ENCODE results near the gene SCYL2.
"Not testable (repeated sequence)": the region's sequence is repeated elsewhere in the genome, so short reads cannot be mapped to it uniquely, and the experiment has no call there.

SCYL2 gene, protein sequence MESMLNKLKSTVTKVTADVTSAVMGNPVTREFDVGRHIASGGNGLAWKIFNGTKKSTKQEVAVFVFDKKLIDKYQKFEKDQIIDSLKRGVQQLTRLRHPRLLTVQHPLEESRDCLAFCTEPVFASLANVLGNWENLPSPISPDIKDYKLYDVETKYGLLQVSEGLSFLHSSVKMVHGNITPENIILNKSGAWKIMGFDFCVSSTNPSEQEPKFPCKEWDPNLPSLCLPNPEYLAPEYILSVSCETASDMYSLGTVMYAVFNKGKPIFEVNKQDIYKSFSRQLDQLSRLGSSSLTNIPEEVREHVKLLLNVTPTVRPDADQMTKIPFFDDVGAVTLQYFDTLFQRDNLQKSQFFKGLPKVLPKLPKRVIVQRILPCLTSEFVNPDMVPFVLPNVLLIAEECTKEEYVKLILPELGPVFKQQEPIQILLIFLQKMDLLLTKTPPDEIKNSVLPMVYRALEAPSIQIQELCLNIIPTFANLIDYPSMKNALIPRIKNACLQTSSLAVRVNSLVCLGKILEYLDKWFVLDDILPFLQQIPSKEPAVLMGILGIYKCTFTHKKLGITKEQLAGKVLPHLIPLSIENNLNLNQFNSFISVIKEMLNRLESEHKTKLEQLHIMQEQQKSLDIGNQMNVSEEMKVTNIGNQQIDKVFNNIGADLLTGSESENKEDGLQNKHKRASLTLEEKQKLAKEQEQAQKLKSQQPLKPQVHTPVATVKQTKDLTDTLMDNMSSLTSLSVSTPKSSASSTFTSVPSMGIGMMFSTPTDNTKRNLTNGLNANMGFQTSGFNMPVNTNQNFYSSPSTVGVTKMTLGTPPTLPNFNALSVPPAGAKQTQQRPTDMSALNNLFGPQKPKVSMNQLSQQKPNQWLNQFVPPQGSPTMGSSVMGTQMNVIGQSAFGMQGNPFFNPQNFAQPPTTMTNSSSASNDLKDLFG

DNA sequence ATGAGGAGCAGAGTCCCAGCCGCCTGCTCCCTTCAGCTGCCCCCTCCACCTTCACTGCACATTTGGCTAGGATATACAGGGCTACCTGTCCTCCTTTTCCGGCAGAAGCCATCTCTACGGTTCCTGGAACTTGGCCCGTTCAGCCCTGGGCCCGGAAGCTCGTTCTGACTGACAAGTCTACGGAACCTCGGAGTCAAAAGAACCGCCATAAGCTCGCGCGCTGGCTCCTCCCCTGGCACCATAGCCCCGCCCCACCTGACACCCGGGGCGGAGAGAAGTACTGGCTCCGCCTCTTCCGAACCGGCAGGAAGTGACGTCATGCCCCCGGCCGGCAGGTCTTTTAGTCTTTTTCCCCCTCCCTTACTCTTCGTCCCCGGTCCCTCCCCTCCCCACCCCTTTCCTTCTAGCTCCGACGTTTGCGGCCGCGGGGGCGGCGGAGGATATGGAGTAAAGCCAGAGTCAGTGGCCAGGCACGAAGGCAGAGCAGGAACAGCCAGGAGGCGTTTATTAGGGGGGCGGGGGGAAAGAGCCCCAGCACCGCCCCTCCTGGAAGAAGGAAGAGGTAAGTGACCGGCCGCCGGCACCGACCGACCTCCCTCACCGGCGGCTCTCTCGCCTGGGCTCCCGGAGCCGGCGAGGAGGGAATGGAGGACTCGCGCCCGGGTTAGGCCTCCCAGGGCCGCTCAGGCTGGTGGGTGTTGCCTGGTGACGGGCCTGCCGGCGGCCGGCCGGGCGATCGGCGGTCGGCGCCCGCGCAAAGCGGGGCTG, at the start of gene SCYL2, which contains the start of gene DEPDC4:
Gene SCYL2 (plus strand): TSS at position 343 of the 768 bp plus-strand sequence. CDS start 15,794 bp downstream, outside the sequence.
Gene DEPDC4 (minus strand): TSS at position 245 of the 768 bp plus-strand sequence. CDS start 3 bp downstream, at position 242.
- peak; percentile 83 to 87 for DNase-seq (ENCODE audit: low read depth in 2 of 2)

DNA sequence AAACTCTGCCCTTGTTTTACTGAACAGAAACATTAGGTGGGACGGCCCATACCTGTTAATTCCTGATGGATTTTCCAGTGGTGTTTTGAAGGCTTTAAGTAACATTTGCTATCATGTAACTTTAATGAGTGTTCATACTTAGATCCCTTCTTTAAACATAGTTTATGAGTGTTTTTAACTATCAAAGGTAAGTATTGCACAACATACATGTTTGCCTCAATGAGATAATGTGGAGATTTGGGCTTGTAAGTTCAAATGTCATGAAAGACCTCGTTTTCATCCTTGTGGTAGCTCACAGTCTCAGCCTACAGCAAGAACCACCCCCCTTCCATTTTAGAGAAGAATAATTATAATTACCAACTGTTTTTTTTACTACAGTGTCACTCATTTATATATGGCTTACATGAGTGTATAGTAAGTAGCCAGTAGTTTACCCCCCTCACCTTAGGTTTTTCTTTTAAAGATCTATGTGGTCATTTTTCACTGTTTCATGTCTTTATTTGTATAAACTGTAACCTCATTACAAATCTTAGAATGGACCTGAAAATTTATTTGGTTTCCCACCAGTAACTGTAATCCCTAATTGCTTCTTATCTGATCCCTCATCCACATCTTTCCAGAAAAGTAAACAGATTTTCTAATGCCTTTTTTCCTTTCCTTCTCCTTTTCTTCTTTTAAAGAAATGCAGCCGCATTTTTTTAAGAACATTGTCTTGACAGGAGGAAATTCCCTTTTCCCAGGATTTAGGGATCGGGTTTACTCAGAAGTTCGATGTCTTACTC, 47.5 kb upstream of the SCYL2 start:
- DNase-seq (ENCODE audit: low read depth in 2 of 2), result no peak

DNA sequence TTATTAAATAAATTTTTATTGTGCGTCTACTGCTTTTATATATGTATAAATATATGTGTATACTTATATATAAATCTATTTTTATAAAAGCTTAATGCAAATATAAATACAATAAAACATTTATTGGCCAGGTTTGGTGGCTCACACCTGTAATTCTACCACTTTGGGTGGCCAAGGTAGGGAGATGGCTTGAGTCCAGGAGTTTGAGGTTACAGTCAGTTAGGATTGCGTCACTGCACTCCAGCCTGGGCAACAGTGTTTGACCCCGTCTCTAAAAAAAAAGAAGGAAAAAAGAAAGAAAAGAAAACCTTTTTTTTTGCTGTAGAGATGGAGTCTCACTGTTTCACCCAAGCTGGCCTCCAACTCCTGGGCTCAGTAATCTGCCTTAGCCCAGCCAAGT, 45.5 kb upstream of the SCYL2 start:
- no peak for DNase-seq (ENCODE audit: low read depth in 2 of 2)

DNA sequence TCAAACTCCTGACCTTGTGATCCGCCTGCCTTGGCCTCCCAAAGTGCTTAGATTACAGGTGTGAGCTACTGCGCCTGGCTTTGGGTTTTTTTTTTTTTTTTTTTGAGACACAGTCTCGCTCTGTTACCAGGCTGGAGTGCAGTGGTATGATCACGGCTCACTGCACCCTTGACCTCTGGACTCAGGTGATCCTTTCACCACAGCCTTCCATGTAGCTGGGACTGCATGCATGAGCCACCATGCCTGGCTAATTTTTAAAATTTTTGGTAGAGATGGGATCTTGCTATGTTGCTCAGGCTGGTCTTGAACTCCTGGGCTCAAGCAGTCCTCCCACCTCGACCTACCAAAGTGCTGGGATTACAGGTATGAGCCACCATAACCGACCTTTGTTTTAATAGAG, 44.8 kb upstream of the SCYL2 start:
- not testable (repeated sequence) for DNase-seq (ENCODE audit: low read depth in 2 of 2)

DNA sequence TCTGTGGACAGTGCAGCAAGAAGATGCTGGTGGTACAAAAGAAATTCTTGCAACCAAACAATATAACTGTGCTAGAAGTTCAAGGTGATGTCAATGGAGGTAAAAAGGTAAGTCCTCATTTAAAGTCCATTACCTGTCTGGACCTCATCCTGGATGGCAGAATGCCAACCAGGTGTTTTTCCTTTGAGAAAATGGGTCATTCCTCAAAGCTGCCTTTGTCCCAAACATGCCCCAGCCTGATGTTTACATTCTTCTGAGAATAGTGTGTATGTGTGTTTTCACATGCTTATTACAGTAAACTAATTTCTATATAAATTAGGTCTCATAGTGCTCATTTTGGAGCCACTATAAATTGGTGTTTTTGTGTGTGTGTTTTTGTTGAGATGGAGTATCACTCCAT, 41.5 kb upstream of the SCYL2 start:
- no peak for DNase-seq (ENCODE audit: low read depth in 2 of 2)

DNA sequence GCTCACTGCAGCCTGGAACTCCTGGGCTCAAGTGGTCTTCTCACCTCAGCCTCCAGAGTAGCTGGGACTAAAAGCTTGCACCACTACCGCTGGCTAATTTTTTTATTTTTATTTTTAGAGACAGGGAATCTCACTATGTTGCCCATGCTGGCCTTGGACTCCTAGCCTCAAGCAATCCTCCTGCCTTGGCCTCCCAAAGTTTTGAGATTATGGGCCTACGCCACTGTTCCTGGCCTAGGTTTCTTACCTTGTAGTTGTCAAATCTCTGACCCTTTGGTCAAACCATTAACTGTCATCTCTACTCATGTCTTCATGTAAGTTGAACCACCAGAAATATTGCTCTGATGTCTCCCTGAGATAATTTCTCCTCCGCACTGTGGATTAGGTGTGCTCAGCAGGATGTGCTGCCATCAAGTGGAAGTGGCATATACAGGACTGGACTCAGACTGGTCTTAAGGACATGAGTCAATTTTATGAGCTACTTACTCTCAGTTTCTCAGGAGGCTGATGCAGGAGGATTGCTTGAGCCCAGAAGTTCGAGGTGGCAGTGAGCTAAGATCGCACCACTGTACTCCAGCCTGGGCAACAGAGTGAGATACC, 37.8 kb upstream of the SCYL2 start:
- no peak for DNase-seq (ENCODE audit: low read depth in 2 of 2)

DNA sequence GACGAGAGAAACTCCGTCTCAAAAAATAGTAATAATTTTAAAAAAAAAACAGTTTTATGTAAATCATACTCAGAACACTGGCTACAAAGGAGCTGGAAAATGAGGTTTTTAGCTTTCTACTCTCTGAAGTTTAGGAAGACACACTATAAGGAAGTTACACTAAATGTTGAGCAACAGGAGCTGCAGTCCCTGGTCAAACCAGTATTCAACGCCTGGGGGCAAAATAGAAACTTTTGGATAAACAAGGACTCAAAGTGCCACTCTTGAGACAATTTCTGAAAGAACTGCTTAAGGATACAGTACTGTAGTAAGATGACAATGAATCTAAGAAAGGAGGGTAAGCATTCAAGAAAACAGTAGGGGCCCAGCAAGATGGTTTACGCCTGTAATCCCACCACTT, 37.1 kb upstream of the SCYL2 start:
- no peak for DNase-seq (ENCODE audit: low read depth in 2 of 2)

DNA sequence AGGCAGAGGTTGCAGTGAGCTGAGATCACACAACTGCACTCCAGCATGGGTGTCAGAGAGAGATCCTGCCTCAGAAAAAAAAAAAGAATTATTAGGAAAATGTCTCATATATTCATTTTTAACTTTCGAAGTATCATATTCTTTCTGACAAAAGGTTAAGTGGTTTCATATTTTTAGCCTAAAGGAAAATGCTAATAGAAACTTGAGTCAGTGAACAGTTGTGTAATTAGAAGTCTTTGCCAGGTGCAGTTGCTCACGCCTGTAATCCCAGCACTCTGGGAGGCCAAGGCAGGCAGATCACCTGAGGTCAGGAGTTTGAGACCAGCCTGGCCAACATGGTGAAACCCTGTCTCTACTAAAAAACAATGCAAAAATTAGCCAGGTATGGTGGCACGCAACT, 35.1 kb upstream of the SCYL2 start:
- not testable (repeated sequence) for DNase-seq (ENCODE audit: low read depth in 2 of 2)

DNA sequence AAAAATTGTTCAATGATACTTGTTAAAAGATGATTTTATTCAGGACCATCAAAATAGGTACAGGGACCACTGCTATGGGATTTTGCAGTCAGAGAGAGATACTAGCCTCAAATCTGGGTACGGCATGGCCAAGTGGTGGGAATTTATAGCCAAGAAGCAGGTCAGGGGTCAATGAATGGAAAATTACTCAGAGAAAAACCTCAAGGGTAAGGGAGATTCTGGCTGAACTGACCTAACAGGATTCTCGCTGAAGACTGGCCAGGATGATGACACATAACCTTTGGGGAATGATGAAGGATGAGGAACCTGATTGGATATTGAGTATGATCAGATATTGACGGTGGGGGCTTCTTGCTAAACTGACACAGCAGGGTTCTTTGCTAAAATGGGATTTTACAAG, 32.8 kb upstream of the SCYL2 start:
- DNase-seq (ENCODE audit: low read depth in 2 of 2), result no peak

DNA sequence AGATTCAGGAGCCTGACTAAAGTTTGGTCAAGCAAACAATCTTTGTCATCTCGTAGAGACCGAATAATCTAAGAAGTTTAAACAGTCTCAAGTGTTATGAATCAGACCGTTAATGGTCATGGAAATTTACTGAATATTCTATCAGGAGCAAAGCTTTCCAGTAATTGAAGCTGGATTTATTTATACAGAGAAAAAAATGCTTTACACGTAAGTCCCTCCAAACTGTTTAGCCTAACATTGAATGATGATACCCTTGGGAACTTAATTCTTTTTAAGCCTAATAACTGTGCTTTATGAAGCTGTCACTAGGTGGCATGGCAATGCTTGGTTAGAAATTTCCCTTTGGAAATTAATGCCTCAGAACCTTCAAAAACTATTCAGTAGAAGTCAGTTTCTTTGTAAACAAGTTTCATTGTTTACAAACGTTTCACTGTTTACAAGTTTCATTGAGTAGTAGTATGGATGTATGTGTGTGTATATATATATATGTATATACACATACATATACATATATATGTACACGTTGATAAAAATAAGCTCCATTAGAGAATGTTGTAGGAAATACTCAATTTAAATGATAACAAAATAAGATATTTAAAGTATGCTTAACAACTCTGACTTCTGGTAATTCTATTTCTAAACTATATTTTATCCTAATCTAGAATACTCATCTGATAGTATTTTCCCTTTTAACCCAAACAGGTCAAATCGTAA, 32.2 kb upstream of the SCYL2 start:
- DNase-seq (ENCODE audit: low read depth in 2 of 2), result no peak

DNA sequence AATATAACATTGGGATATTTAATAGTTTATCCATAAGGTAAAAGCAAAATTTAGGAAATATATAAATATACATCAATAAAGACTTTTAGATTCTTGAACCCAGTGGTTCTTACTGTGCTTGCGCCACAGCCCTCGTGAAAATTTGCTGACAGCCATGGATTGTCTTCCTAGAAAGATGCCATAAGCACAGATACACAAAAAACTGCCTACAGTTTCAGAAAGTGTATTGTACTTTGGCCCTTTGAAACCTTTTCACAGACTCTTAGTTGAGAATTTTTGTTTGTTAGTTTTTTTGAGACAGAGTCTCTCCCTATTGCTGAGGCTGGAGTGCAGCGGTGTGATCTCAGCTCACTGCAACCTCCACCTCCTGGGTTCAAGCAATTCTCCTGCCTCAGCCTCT, 28.2 kb upstream of the SCYL2 start:
- DNase-seq (ENCODE audit: low read depth in 2 of 2), result no peak

DNA sequence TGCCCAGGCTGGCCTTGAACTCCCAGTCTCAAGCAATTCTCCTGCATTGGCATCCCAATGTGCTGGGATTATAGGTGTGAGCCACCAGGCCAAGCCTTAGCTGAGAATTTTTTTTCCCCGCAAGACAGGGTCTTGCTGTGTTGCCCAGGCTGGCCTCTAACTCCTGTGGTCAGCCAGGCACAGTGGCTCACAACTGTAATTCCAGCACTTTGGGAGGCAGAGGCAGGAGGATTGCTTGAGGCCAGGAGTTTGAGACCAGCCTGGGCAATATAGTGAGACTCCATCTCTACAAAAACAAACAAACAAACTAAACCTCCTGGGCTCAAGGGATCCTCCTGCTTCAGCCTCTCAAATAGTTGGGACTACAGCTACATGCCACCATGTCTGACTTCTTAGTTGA, 27.4 kb upstream of the SCYL2 start:
- no peak for DNase-seq (ENCODE audit: low read depth in 2 of 2)

DNA sequence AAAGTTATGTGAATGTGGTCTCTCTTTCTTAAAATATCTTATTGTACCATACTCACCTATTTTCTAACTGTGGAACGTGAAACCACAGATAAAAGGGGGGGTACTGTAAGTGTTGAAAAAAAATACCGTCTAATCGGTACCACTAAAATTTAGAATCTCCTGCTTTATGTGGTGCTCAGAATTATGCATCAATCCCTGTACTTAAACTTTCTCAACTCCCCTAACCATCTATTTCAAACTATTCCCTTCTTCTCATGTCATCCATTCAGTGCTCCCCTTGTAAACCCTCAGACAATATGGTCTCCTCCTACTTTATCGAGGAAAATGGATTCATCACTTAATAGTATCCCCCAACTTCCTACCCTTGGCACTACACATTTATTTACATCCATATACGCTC, 23.8 kb upstream of the SCYL2 start:
- DNase-seq (ENCODE audit: low read depth in 2 of 2), result no peak

DNA sequence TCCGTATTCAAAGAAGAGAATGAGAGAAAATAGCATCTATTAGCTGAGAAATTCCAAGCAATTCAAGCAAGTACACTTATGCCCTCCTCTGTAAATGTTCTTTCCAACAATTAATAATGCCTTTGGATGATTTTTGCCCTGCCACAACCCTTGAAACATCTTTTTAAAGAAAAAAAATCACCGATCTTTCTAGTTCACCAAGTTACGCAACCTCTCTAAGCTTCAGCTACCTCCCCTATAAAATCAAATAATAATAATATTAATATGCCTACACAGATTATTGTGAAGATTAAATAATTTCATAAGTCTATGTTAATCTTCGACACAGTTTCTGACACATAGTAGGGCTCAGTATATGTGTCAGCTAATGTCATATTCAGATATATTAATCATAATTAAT, 19.2 kb upstream of the SCYL2 start:
- DNase-seq (ENCODE audit: low read depth in 2 of 2), result no peak

DNA sequence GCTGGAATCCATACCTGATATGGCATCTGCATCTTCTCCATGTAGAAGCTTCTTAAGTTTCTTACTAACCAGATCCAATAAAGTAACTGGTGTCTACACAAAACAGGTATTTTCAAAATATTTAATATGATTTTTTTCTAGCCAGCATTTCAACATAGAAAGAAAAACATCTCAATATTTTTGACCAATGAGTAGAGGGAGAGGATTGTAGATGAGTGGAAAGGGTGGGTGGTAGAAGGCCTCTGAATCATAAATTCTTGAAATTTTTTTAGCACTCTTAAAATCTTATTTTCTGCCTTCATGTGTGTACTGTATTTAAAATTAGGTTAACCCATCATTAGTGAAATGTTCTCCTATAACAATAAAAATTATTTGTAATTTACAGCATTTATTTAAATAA, 18.1 kb upstream of the SCYL2 start:
- DNase-seq (ENCODE audit: low read depth in 2 of 2), result no peak

DNA sequence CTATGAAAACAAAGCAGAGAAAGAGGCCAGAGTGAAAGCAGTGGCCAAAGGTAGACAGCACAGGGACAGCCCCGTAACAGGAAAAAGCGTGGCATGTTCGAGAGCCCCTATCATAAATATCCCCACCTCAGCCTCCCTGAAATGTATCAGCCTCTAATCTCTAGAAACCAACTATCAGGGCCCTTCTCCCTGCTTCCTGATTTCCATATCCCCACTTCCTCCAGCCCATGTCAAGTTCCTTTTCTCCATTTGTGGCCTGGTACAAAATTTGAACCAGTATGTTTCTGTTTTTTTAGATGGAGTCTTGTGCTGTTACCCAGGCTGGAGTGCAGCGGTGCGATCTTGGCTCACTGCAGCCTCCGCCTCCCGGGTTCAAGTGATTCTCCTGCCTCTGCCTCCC, 17.0 kb upstream of the SCYL2 start:
- no peak for DNase-seq (ENCODE audit: low read depth in 2 of 2)

DNA sequence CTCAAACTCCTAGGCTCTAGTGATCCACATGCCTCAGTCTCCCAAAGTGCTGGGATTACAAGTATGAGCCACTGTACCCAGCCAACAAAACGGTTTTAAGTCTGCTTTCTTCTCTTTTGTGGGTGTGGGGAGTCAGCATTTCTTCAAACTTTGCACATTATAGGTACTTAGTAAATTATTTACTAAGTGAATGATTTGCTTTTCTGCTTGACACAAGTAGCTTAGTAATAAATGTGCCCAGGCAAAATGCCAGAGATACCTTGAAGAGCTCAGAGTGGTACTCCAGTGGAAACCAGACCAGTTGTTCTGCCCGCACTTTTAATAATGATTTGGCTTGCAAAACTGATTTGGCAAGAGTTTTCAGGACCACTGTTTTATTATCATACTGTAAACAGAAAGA, 15.1 kb upstream of the SCYL2 start:
- DNase-seq (ENCODE audit: low read depth in 2 of 2), result no peak

DNA sequence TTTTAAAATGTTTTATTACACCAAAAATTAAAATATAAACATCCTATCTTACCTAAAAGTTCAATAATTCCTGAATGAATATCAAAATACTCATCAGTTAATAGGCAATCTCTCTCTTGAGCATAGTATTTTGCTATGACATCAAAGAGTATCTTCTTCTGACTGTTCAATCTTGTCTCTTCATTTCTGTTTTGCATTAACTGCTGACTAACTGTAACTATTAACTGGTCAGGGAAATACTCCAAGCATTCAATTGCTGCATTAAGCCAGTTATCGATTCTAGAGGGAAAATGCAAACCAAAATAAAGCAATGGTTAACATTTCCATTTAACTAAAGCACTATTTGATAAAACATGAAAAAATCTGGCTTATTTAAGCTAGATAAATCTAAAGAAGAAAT, 13.5 kb upstream of the SCYL2 start:
- DNase-seq (ENCODE audit: low read depth in 2 of 2), result no peak

DNA sequence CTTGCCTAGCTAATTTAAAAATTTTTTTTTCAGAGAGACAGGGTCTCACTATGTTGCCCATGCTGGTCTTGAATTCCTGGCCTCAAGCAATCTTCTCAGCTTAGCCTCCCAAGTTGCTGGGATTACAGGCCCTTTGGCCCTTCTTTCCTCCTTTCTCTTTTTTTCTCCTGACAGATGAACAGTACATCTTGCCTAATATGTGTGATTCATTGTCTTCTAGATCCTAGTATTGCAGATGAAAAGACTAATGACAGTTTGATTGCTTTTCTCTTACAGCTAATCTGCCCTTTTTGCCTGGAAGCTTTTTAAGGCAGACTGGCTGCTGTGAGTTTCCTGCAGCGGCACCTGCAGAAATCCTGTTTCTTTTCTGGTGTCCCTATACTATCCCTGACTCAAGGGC, 12.1 kb upstream of the SCYL2 start:
- DNase-seq (ENCODE audit: low read depth in 2 of 2), result no peak

DNA sequence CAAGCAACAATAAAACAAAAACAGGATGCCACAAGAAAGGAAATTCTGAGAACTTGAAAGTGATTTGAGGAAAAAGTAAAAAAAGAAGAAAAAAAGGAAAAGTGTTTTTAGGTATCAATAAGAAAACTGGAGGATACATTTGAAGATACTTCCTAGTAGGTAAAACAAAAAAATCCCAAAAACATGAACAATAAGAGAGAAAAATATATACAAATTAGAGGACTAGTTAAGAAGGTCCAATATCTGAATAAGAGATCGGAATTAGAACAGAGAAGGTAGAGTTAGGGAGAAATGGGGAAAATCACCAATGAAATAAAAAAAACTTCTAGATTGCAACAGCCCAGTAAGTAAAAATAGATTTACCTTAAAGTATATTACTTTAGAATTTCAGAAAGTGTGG, 8.8 kb upstream of the SCYL2 start:
- DNase-seq (ENCODE audit: low read depth in 2 of 2), result no peak

Data from stimulated activated CD8-positive, alpha-beta memory T cell treated with anti-CD3 and anti-CD28 coated beads, Interleukin-7, amount 100 ng/mL, for 4 hours (primary cell).